ENCODE data around the gene ENTPD1.

GRCh38 chr10:95791425-95791979 lies 35.5 kb downstream of the ENTPD1 start:
- no peak for TF ChIP-seq POLR2A (IDR thresholded peaks at IDR 0.05)
- TF ChIP-seq CTCF (IDR thresholded peaks at IDR 0.05), result no peak

Measured in thyroid gland (tissue), 4 donors.